Right lobe of liver (tissue), 4 donors: Measurements from ENCODE around the gene KIF6.

ENCODE experiments used
- POLR2A ChIP-seq: fragments of 450-650 bp; IDR thresholded peaks from one replicate; pipeline ENCODE4 v1.6.1; 2017; ENCODE audit warnings: antibody characterized with exemption, mild to moderate bottlenecking
- TF ChIP-seq, protein P1 (sequence below), 4 donors: fragments of 200-600 bp in 3 of 4; fragments of 450-650 bp in 1 of 4; IDR thresholded peaks; one replicate each; pipeline versions ENCODE4 v1.5.1 to v1.8.0; 2016 to 2022; ENCODE audit warnings: antibody characterized with exemption in 4 of 4, mild to moderate bottlenecking in 2 of 4
- donor health status: DM: no; HTN: no; CAD: no.
- donor health status: DM: no; HTN: no; CAD: no.
- donor health status: DM: no; HTN: yes; CAD: no.

- TF ChIP-seq, protein P1, sequence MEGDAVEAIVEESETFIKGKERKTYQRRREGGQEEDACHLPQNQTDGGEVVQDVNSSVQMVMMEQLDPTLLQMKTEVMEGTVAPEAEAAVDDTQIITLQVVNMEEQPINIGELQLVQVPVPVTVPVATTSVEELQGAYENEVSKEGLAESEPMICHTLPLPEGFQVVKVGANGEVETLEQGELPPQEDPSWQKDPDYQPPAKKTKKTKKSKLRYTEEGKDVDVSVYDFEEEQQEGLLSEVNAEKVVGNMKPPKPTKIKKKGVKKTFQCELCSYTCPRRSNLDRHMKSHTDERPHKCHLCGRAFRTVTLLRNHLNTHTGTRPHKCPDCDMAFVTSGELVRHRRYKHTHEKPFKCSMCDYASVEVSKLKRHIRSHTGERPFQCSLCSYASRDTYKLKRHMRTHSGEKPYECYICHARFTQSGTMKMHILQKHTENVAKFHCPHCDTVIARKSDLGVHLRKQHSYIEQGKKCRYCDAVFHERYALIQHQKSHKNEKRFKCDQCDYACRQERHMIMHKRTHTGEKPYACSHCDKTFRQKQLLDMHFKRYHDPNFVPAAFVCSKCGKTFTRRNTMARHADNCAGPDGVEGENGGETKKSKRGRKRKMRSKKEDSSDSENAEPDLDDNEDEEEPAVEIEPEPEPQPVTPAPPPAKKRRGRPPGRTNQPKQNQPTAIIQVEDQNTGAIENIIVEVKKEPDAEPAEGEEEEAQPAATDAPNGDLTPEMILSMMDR (IDR thresholded peaks at IDR 0.05) = no peak
- TF ChIP-seq POLR2A = no peak
Measured at GRCh38 chr6:39602601-39603519, 122.3 kb downstream of the KIF6 start.
